PC-9 (cell line): Measurements from ENCODE around the gene CTSH. TPM values are rescaled to one million over a fixed set of nuclear protein-coding genes. Genes with fewer than 3 reads are reported as not detected.

Experiments used
- BruUV-seq: library from RNA; stranded (reverse); fragments of 400-500 nt; replicated peaks from 2 replicates; lab custom pipeline; 2021; lab: Mats Ljungman, UMichigan
- CTCF ChIA-PET: fragments of 300-600 bp; sonication (Branson Sonifier 250); formaldehyde crosslinking; loops from one replicate; lab custom pipeline; 2022; ENCODE audit warnings: antibody characterized with exemption; lab: Charles Lee
- POLR2A ChIA-PET: fragments of 300-600 bp; sonication (Branson Sonifier 250); formaldehyde crosslinking; loops from one replicate; lab custom pipeline; 2022; ENCODE audit warnings: antibody characterized with exemption; ENCODE audit not compliant: unreplicated experiment; lab: Charles Lee
- DNase-seq, 2 experiments: peaks; one replicate each; pipeline versions ENCODE4 v3.0.0 to v3.0.0-alpha.2; 2015 to 2022; ENCODE audit warnings: mixed read lengths in 1 of 2
- H2AFZ ChIP-seq: fragments of 200-600 bp; sonication (generic); 2 replicates; pipeline ENCODE4 v1.8.1; 2017; ENCODE audit warnings: antibody characterized with exemption
- H3F3A ChIP-seq: fragments of 200-600 bp; sonication (generic); 2 replicates; pipeline ENCODE4 v1.8.1; 2017; ENCODE audit warnings: antibody characterized with exemption, mild to moderate bottlenecking, low read depth; ENCODE audit not compliant: insufficient read depth
- H3K27ac ChIP-seq: fragments of 200-600 bp; sonication (generic); 2 replicates; pipeline ENCODE4 v1.6.1; 2016; ENCODE audit warnings: mixed run types
- H3K27me3 ChIP-seq: fragments of 200-600 bp; sonication (generic); 2 replicates; pipeline ENCODE4 v1.6.1; 2016; ENCODE audit warnings: low read depth, mixed run types; ENCODE audit not compliant: insufficient read depth
- H3K36me3 ChIP-seq: fragments of 200-600 bp; sonication (generic); 2 replicates; pipeline ENCODE4 v1.6.1; 2016; ENCODE audit warnings: low read depth, mixed run types
- H3K4me1 ChIP-seq: fragments of 200-600 bp; sonication (generic); replicated peaks from 2 replicates; pipeline ENCODE4 v1.6.1; 2016; ENCODE audit warnings: mixed run types; ENCODE audit not compliant: insufficient read depth
- H3K4me2 ChIP-seq: fragments of 200-600 bp; sonication (generic); 2 replicates; pipeline ENCODE4 v1.6.1; 2017; ENCODE audit warnings: mixed run types
- H3K4me3 ChIP-seq: fragments of 200-600 bp; sonication (generic); 2 replicates; pipeline ENCODE4 v1.6.1; 2016; ENCODE audit warnings: mixed run types
- H3K79me2 ChIP-seq: fragments of 200-600 bp; sonication (generic); 2 replicates; pipeline ENCODE4 v1.6.1; 2017; ENCODE audit warnings: low read depth, mixed run types
- H3K9me2 ChIP-seq: fragments of 200-600 bp; sonication (generic); 2 replicates; pipeline ENCODE4 v1.8.1; 2017; ENCODE audit warnings: mild to moderate bottlenecking; ENCODE audit not compliant: insufficient read depth
- H3K9me3 ChIP-seq: fragments of 200-600 bp; sonication (generic); 2 replicates; pipeline ENCODE4 v1.8.1; 2016; ENCODE audit warnings: low read depth; ENCODE audit not compliant: insufficient read depth
- H4K20me1 ChIP-seq: fragments of 200-600 bp; sonication (generic); 2 replicates; pipeline ENCODE4 v1.8.1; 2017; ENCODE audit not compliant: insufficient read depth
- CTCF ChIP-seq: fragments of 200-600 bp; sonication (generic); conservative IDR thresholded peaks from 2 replicates; pipeline ENCODE4 v1.6.1; 2017; ENCODE audit warnings: mixed run types, antibody characterized with exemption, mild to moderate bottlenecking, moderate library complexity
- EZH2 ChIP-seq: fragments of 200-600 bp; sonication (generic); IDR thresholded peaks from 2 replicates; pipeline ENCODE4 v1.8.0; 2017; ENCODE audit warnings: antibody characterized with exemption, low read depth
- intact Hi-C: fragments of 100-400 bp; cut with micrococcal nuclease; formaldehyde crosslinking; loops from one replicate; pipeline ENCODE4 v1.10.0; 2022; ENCODE audit not compliant: unreplicated experiment
- total RNA-seq: library from RNA; stranded (reverse); gene quantifications from 2 replicates; pipeline ENCODE4 v1.2.3, GENCODE V29; 2021

The CTSH gene
- total RNA-seq, 1 experiment from 2014 or later = 101 TPM

- H3F3A ChIP-seq = 0 out of 2 replicates have a peak, but pooled peaks cover 17% of the 10 kb centered on the region
- no peak overlapping the region for H3K4me2 ChIP-seq
- intact Hi-C loops = no loop called here
- H3K9me3 ChIP-seq = no peaks in the 10 kb centered on the region
- H4K20me1 ChIP-seq = no peaks in the 10 kb centered on the region
- TF ChIP-seq EZH2 (no peak), CTCF (no peak)
- no peaks in the 10 kb centered on the region for H3K79me2 ChIP-seq
- H3K36me3 ChIP-seq = peaks cover 11% of the 10 kb centered on the region; the same call in 1 of the 2 replicates
- H3K27me3 ChIP-seq = no peaks in the 10 kb centered on the region
- no TSS peak for BruUV-seq
- POLR2A ChIA-PET = no interaction called here
- H2AFZ ChIP-seq = no peak overlapping the region
- H3K9me2 ChIP-seq = no peaks in the 10 kb centered on the region
- no peaks in the 10 kb centered on the region for H3K4me1 ChIP-seq
- CTCF ChIA-PET = interaction anchor here (0.5 to 1.2 kb wide), 2 partner anchors 58 to 103 kb away, joined by 3 to 4 read pairs; no protein-coding TSS in a partner anchor
- no peak overlapping the region for H3K4me3 ChIP-seq
- H3K27ac ChIP-seq = no peak overlapping the region
- no peak for DNase-seq
These were observed 22.9 kb downstream of the CTSH start for GRCh38 chr15:78921940-78922339.

GRCh38 chr15:78921517-78921916 is 23.3 kb downstream of the CTSH start:
- ChIA-PET CTCF (interaction anchor here (1.2 kb wide), 1 partner anchor 58 kb away, joined by 3 read pairs; no protein-coding TSS in a partner anchor), POLR2A (no interaction called here)
- intact Hi-C loops = no loop called here
- no peaks in the 10 kb centered on the region for H3K9me2 ChIP-seq
- H3K36me3 ChIP-seq = peaks cover 11% of the 10 kb centered on the region; the same call in 1 of the 2 replicates
- H2AFZ ChIP-seq = no peak overlapping the region
- DNase-seq = no peak
- H3K79me2 ChIP-seq = no peaks in the 10 kb centered on the region
- H3K4me2 ChIP-seq = no peak overlapping the region
- no peaks in the 10 kb centered on the region for H3K9me3 ChIP-seq
- no TSS peak for BruUV-seq
- 0 out of 2 replicates have a peak, but pooled peaks cover 21% of the 10 kb centered on the region for H3F3A ChIP-seq
- no peak for TF ChIP-seq CTCF
- no peak for TF ChIP-seq EZH2
- H3K4me1 ChIP-seq = no peaks in the 10 kb centered on the region
- no peaks in the 10 kb centered on the region for H4K20me1 ChIP-seq
- H3K27me3 ChIP-seq = no peaks in the 10 kb centered on the region
- no peak overlapping the region for H3K4me3 ChIP-seq
- H3K27ac ChIP-seq = no peak overlapping the region

GRCh38 chr15:78917888-78918287 is 27.0 kb downstream of the CTSH start:
- no peak overlapping the region for H3K27ac ChIP-seq
- no peak overlapping the region for H2AFZ ChIP-seq
- no peaks in the 10 kb centered on the region for H4K20me1 ChIP-seq
- H3K4me2 ChIP-seq = no peak overlapping the region
- intact Hi-C loops = no loop called here
- H3K4me3 ChIP-seq = no peak overlapping the region
- peaks cover 7% of the 10 kb centered on the region for H3K36me3 ChIP-seq
- CTCF ChIA-PET = no interaction called here
- H3K79me2 ChIP-seq = 0 out of 2 replicates have a peak, but pooled peaks cover under 1% of the 10 kb centered on the region
- peaks cover 22% of the 10 kb centered on the region; the same call in 1 of the 2 replicates for H3F3A ChIP-seq
- POLR2A ChIA-PET = no interaction called here
- H3K9me2 ChIP-seq = no peaks in the 10 kb centered on the region
- no peak for TF ChIP-seq CTCF
- BruUV-seq = no TSS peak
- DNase-seq = no peak
- H3K4me1 ChIP-seq = no peaks in the 10 kb centered on the region; the same call in 1 of the 2 replicates
- H3K27me3 ChIP-seq = no peaks in the 10 kb centered on the region
- H3K9me3 ChIP-seq = no peaks in the 10 kb centered on the region
